Suprapubic skin (tissue), 4 donors: ENCODE results near the gene CACNA2D3. TPM values are rescaled to one million over a fixed set of nuclear protein-coding genes. Genes with fewer than 3 reads are reported as not detected.

Source experiments
- DNase-seq, 2 donors: peaks; one replicate each; pipeline ENCODE4 v3.0.0-alpha.2; 2019; ENCODE audit warnings: low spot score in 2 of 2
- H3K27ac ChIP-seq: fragments of 200-600 bp; sonication (generic); one replicate; pipeline ENCODE4 v1.5.1; 2019
- H3K27me3 ChIP-seq: fragments of 200-600 bp; sonication (generic); one replicate; pipeline ENCODE4 v1.5.1; 2019
- H3K36me3 ChIP-seq: fragments of 200-600 bp; sonication (generic); one replicate; pipeline ENCODE4 v1.5.1; 2019
- H3K4me1 ChIP-seq: fragments of 200-600 bp; sonication (generic); one replicate; pipeline ENCODE4 v1.5.1; 2019
- H3K4me3 ChIP-seq: fragments of 200-600 bp; sonication (generic); one replicate; pipeline ENCODE4 v1.5.1; 2019; ENCODE audit warnings: mild to moderate bottlenecking
- H3K9me3 ChIP-seq: fragments of 200-600 bp; sonication (generic); one replicate; pipeline ENCODE4 v1.5.1; 2019
- EP300 ChIP-seq: sonication (generic); formaldehyde crosslinking; IDR thresholded peaks from one replicate; pipeline ENCODE4 v1.6.1; 2017; ENCODE audit warnings: antibody characterized with exemption
- POLR2A ChIP-seq, 2 donors: fragments of 450-650 bp; IDR thresholded peaks; one replicate each; pipeline ENCODE4 v1.6.1; 2017; ENCODE audit warnings: antibody characterized with exemption in 2 of 2, mild to moderate bottlenecking in 2 of 2, moderate library complexity in 2 of 2
- POLR2AphosphoS5 ChIP-seq, 3 donors: sonication (generic); formaldehyde crosslinking; IDR thresholded peaks; one replicate each; pipeline ENCODE4 v1.6.1; 2017; ENCODE audit warnings: antibody characterized with exemption in 3 of 3
- WGBS: methylation state at CpG from one replicate; pipeline ENCODE4 v1.1.5; 2018; 5-methylcytosine and 5-hydroxymethylcytosine counted together
- total RNA-seq, 4 donors: library from RNA; depleted of rRNA; stranded (reverse); fragments of >200 nt; gene quantifications; one replicate each; pipeline ENCODE4 v1.1.0, GENCODE V29; 2016
- TF ChIP-seq, protein P1 (sequence below), 2 donors: fragments of 200-600 bp in 1 of 2; fragments of 450-650 bp in 1 of 2; sonication (generic) in 1 of 2; IDR thresholded peaks; one replicate each; pipeline ENCODE4 v1.5.1; 2016 to 2019; ENCODE audit warnings: antibody characterized with exemption in 2 of 2, mild to moderate bottlenecking in 1 of 2, moderate library complexity in 1 of 2

The CACNA2D3 gene
- total RNA-seq, 4 donors from 2014 or later, result 0.42 to 2.8 (median 0.95) TPM

DNA sequence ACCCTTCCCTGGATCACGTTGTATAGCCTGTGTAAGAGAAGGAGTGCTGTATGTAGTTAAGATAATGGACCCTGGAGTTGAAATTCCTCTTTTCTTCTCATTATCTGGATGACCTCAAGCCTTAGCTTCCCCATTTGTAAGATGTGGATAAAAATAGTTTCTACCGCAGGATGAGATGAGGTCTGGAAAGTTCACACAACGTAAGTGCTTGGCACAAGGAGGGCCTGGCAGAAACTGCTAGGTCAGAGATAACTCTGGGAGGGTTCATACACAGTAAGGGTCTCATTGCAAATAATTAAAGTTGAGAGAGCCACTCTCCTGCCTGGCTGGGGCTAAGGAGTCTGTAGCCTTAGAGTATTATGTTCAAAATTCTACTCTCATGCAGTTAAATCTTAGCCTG is 591.1 kb downstream of the CACNA2D3 start:
- Histone ChIP-seq H3K27ac (no peak overlapping the region), H3K27me3 (no peaks in the 10 kb centered on the region), H3K4me1 (no peaks in the 10 kb centered on the region), H3K36me3 (no peaks in the 10 kb centered on the region), H3K9me3 (no peaks in the 10 kb centered on the region), H3K4me3 (no peak overlapping the region)
- WGBS, result 73% methylated on average over 3 of the region's 3 CpGs
- DNase-seq, result no peak
- TF ChIP-seq POLR2AphosphoS5 (IDR thresholded peaks at IDR 0.05) (no peak), POLR2A (IDR thresholded peaks at IDR 0.05) (no peak)
- TF ChIP-seq, protein P1, sequence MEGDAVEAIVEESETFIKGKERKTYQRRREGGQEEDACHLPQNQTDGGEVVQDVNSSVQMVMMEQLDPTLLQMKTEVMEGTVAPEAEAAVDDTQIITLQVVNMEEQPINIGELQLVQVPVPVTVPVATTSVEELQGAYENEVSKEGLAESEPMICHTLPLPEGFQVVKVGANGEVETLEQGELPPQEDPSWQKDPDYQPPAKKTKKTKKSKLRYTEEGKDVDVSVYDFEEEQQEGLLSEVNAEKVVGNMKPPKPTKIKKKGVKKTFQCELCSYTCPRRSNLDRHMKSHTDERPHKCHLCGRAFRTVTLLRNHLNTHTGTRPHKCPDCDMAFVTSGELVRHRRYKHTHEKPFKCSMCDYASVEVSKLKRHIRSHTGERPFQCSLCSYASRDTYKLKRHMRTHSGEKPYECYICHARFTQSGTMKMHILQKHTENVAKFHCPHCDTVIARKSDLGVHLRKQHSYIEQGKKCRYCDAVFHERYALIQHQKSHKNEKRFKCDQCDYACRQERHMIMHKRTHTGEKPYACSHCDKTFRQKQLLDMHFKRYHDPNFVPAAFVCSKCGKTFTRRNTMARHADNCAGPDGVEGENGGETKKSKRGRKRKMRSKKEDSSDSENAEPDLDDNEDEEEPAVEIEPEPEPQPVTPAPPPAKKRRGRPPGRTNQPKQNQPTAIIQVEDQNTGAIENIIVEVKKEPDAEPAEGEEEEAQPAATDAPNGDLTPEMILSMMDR (IDR thresholded peaks at IDR 0.05), result no peak

DNA sequence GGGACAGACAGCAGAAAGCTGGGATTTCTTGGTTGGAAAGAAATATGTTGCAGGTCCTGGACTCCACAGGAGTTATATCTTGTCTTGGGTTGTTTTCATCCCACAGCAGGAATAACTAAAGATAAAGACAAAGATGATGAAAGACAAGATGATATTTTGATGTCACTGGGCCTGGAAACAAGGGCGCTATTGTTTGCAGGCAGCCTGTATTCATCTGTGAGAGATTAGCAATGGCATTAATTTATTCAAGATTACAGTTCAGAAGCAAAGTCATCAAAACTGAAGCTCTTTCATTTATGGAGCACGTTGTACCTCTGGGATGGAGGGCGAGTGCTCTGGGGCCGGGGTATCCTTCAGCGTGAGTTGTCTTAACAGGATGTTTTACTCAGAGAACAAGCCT is 591.7 kb downstream of the CACNA2D3 start:
- Histone ChIP-seq H3K27ac (no peak overlapping the region), H3K4me3 (no peak overlapping the region), H3K27me3 (no peaks in the 10 kb centered on the region), H3K9me3 (no peaks in the 10 kb centered on the region), H3K36me3 (no peaks in the 10 kb centered on the region), H3K4me1 (no peaks in the 10 kb centered on the region)
- 71% methylated on average over 5 of the region's 5 CpGs for WGBS
- DNase-seq, result no peak
- TF ChIP-seq POLR2AphosphoS5 (IDR thresholded peaks at IDR 0.05), result no peak
- TF ChIP-seq POLR2A (IDR thresholded peaks at IDR 0.05), result no peak
- no peak for TF ChIP-seq EP300
- TF ChIP-seq, protein P1 (IDR thresholded peaks at IDR 0.05), result no peak

DNA sequence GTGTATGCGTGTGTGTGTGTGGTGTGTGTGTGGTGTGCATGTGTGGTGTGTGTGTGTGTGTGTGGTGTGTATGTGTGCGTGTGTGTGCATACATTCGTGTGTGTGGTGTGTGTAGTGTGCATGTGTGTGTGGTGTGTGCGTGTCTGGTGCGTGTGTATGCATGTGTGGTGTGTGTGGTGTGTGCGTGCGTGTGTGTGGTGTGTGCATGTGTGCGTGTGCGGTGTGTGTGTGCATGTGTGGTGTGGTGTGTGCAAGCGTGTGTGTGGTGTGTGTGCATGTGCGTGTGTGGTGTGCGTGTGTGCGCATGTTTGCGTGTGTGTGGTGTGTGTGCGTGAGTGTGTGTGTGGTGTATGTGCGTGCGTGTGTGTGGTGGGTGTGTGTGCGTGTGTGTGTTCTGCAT is 595.2 kb downstream of the CACNA2D3 start:
- H3K9me3 ChIP-seq, result no peaks in the 10 kb centered on the region
- 93% methylated on average over 18 of the region's 18 CpGs for WGBS
- DNase-seq, result no peak
- H3K4me3 ChIP-seq, result no peak overlapping the region
- no peaks in the 10 kb centered on the region for H3K27me3 ChIP-seq
- H3K36me3 ChIP-seq, result no peaks in the 10 kb centered on the region
- H3K27ac ChIP-seq, result no peak overlapping the region
- no peaks in the 10 kb centered on the region for H3K4me1 ChIP-seq
- TF ChIP-seq, protein P1 (IDR thresholded peaks at IDR 0.05), result no peak
- TF ChIP-seq POLR2A (IDR thresholded peaks at IDR 0.05), result no peak
- TF ChIP-seq POLR2AphosphoS5 (IDR thresholded peaks at IDR 0.05), result no peak
- TF ChIP-seq EP300, result no peak

DNA sequence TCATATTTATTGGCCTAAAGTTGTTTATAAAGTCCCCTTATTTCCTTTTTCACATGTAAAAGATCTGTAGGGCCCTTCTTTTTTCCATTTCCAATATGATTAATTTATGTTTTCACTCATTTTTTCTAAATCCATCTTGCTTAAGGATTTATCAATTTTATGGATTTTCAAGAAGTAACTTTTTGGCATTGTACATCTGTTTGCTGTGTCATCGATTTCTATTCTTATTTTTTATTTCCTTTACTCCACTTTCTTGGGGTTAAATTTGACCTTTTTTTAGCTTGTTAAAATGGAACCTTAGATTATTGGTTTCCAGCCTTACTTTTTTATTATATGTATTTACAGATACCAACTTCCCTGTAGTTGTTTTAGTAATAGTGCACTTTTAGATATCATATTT is 597.6 kb downstream of the CACNA2D3 start:
- no peak overlapping the region for H3K27ac ChIP-seq
- TF ChIP-seq POLR2AphosphoS5 (IDR thresholded peaks at IDR 0.05) (no peak), POLR2A (IDR thresholded peaks at IDR 0.05) (no peak), EP300 (no peak)
- TF ChIP-seq, protein P1 (IDR thresholded peaks at IDR 0.05), result no peak
- no peak overlapping the region for H3K4me3 ChIP-seq
- no peaks in the 10 kb centered on the region for H3K27me3 ChIP-seq
- no peaks in the 10 kb centered on the region for H3K4me1 ChIP-seq
- H3K9me3 ChIP-seq, result no peaks in the 10 kb centered on the region
- WGBS, result 83% methylated on average over 1 of the region's 1 CpG
- H3K36me3 ChIP-seq, result no peaks in the 10 kb centered on the region
- no peak for DNase-seq

DNA sequence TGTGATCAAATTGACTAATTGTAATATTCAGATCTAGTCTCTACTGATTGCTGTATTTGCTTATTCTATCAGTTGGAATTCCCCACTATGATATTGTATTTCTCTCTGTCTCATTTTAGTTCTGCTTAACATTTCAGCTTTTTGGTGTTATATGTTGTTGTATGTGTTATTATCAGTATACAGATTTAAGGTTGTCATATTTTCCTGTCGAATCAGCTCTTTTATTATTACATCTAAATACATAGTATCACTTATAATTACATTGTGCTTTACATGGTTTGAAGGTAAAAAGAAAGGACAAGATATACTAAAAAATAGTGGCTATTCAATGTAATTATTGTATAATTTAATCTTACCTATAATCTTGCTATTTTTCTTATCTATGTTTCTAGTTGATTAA is 598.3 kb downstream of the CACNA2D3 start:
- Histone ChIP-seq H3K4me3 (no peak overlapping the region), H3K4me1 (no peaks in the 10 kb centered on the region), H3K36me3 (no peaks in the 10 kb centered on the region), H3K9me3 (no peaks in the 10 kb centered on the region), H3K27ac (no peak overlapping the region), H3K27me3 (no peaks in the 10 kb centered on the region)
- no peak for DNase-seq
- WGBS, result 95% methylated on average over 1 of the region's 1 CpG
- TF ChIP-seq POLR2AphosphoS5 (IDR thresholded peaks at IDR 0.05), result no peak
- TF ChIP-seq POLR2A (IDR thresholded peaks at IDR 0.05), result no peak
- TF ChIP-seq, protein P1 (IDR thresholded peaks at IDR 0.05), result no peak
- TF ChIP-seq EP300, result no peak
